Measurements from ENCODE around the gene PCID2. TPM values are rescaled to one million over a fixed set of nuclear protein-coding genes. Genes with fewer than 3 reads are reported as not detected.
"Not testable (repeated sequence)": the region's sequence is repeated elsewhere in the genome, so short reads cannot be mapped to it uniquely, and the experiment has no call there.

PCID2 gene
- 10 to 100 TPM; 68.2 to 74.7 TPM for total RNA-seq

DNA sequence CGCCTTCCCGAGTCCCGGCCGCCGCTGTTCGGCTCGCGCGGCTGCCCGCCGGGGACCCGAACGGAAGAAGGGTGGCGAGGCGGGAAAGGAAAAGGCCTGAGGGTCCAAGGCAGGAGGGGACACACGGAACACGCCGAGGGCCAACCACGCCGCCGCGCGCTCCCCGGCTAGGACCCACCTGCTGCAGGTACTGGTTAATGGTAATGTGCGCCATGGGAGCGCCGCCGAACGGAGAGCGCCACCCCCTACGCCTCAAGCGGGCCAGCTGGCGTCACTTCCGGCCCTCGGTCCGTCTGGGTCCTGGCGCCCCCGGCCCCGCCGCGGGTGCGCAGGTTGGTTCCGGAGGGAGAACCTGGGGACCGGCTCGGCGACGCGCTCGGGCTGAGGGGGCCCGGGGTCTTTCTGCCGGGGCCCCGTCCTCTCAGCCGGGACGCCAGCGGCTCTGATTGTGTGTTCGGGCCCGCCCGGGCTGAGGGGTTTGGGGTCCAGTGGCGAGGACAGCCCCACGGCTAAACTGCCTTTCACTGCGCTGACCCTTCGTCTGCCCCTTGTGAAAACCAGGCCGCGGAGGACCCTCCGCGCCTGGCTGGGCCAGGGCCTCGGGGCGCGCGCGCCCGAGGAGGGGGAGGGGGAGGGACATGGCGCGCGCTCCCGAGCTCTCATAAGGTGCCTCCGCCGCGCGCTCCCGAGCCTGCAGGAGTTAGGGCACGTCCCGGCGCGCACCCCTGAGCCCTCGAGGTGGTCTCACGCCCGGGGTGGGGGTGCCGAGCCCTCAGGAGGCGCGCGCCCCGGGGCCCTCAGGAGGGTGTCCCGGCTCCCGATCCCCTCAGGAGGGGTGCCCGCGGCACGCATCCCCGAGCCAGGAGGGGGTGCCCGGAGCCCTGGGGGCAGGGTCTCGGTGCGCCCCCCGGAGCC, at the start of gene PCID2:
TSS of gene PCID2 (minus strand) at position 249 of the 915 bp plus-strand sequence. CDS start at position 214, 35 bp downstream.
- ChIA-PET POLR2A (interaction anchor here (0.5 to 2.1 kb wide), 5 partner anchors 46 to 1028 kb away, joined by 3 to 11 read pairs (median 4); partner anchors contain the start of gene LAMP1), CTCF (interaction anchor here (1.0 kb wide), 1 partner anchor 24 kb away, joined by 3 read pairs; no protein-coding TSS in a partner anchor)

DNA sequence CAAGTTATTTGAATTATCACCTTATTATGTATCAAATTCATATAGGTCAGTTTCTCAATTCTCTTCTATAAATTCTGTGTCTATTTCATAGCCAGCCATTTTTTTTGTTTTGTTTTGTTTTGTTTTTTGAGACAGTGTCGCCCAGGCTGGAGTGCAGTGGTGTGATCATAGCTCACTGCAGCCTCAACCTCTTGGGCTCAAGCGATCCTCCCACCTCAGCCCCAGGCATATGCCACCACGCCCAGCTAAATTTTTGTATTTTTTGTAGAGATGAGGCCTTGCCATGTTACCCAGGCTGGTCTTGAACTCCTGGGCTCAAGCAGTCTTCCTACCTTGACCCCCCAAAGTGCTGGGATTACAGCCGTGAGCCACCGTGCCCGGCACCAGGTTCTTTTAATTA, 49.4 kb upstream of the PCID2 start:
- POLR2A ChIA-PET, CTCF ChIA-PET: not testable (repeated sequence)

DNA sequence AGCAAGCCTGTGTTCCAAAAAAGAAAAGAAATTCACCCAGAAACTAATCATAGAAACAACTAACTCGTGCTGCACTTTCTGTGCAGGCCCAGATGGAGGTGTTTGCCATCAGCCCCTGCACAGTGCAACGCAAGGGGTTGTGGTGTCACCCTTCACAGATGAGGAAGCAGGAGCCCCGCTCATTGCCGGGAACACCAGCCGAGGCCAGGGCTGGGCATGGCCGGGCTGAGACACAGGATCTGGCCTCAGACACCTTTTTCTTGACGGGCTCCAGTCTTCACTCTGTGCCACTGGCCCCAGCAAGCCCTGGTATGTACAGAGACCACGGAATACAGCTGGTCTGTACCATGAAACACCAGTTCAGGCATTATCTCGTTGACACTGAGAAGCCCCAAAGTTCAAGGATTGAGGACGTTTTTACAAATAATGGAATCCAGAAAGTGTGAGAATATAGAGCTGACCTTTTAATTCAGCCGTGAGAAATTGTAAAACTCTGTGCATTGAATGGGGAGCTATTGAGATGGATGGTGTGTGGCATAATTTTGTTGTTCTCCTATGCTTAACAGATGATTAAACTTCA, 44.1 kb upstream of the PCID2 start:
- POLR2A ChIA-PET = no interaction called here
- CTCF ChIA-PET = no interaction called here

DNA sequence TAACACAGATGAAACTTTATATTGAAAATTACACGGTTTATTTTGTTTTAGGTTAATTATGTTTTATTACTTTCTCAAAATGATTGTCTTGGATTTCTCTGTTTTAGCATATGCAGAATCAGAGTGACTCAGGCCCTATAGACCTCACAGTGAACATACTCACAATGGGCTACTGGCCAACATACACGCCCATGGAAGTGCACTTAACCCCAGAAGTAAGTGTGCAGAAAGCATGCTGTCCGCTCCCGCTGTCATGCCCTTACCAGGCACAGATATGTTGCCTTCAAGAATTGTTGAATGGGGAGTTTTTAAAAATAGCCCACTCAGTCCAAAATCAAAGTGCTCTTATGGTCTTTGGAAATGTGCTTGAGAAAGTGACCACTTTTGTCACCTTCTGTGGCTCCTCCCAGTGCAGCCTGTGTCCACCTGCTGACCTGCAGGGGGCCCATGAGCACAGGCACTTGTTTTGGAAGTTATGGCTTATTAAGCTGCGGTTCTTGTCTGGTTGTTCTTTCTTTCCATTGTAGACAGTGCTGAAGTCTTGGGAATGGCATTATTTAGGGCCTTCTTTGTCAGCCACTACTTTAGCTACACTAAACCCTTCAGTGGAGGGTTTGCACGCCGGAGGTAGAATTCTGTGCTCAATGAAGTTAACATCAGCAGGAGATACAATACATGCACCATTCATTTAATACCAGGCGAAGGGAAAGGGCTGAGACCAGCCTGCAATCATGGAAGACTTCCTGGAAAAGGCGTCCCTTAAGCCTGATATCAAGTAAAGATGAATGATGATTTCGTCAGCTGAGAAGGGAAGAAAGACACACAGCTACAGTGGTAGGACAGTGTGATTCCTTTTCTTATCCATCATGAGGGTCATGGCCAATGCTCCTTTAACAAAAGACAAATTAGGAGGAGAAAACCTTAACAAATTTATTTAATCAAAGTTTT, 37.7 kb upstream of the PCID2 start:
- POLR2A ChIA-PET = no interaction called here
- CTCF ChIA-PET = no interaction called here

DNA sequence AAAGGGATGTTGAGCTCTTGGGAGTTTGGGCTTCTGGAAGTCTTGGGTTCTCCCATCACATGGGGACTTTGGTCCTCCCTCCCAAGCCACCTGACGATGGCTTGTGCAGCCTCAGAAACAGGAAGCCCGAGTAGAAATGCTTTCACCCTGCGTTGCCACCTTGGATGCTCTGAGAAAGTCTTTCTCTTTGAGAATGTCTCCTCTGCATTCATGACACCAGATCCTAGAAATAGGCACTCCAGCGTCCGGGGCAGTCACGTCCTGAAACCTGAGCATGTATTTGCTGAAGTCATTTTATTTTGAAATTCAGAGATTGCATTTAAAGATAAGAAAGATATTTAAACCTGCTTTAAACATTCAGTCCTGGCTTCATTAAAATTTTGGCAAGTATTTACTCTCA, 35.4 kb upstream of the PCID2 start:
- ChIA-PET POLR2A (no interaction called here), CTCF (no interaction called here)

DNA sequence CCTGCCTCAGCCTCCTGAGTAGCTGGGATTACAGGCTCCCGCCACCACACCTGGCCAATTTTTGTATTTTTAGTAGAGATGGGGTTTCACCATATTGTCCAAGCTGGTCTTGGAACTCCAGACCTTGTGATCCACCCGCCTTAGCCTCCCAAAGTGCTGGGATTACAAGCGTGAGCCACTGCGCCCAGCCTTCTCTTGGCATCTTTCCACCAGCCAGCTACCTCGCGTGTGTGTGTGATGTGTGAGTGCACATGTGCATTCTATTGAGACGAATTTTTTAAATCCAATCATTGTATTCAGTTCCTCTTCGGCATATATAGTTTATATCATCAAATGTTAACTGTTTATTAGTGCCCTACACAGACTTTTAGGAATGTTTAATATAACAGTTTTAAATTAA, 33.2 kb upstream of the PCID2 start:
- CTCF ChIA-PET, POLR2A ChIA-PET: not testable (repeated sequence)

DNA sequence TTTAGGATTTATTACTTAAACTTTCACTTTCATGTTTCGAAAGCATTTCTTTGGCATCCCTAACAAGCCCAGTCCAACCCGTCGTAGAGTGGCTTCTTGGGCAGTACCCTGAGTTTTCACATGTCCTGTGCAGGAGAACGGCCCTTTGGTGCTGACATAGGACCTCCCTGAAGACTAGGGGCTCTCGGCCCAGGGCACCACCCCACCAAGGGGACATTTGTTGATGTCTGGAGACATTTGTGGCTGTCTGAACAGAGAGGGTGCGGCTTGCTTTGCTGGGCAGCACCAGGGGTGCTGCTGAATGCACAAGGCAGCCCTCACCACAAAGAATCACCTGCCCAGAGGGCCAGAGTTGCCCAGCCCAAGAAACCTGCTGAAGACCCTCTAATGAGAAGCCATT, 31.5 kb upstream of the PCID2 start:
- CTCF ChIA-PET = no interaction called here
- POLR2A ChIA-PET = no interaction called here

DNA sequence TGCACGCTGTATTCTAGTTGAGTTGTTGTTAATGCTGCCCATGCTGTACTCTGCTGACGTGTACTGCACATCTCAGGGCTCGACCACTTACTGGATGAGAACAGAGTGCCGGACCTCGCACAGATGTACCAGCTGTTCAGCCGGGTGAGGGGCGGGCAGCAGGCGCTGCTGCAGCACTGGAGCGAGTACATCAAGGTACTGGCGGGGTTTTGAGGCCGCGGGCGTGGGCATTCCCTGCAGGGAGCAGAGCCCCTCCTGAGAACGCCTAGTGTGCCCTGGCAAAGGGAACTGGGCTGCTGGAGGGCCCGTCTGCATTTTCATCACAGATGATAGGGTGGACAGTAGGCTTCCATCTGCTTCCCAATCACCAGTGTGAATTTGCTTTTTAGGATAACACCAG, 30.9 kb upstream of the PCID2 start:
- CTCF ChIA-PET = no interaction called here
- POLR2A ChIA-PET = no interaction called here

DNA sequence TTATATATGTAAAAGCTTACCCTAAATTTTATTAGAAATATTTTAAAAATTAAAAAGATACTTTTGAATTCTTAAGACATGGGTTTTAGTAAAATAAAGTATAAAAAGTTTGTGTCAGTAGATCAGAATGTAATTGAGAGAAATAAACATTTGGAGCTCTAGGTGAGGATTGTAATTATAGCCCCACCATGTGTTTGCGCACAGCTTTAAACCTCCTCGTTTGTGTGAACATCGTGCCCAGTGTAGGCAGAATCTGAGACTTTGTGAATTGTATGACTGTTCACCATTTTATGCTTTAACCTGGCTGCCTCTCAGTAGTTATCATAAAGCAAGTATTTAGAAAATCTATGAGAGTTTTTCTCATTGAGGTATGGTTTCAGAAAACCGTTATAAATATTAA, 30.1 kb upstream of the PCID2 start:
- CTCF ChIA-PET = no interaction called here
- POLR2A ChIA-PET = interaction anchor here (0.7 kb wide), 1 partner anchor 13 kb away, joined by 3 read pairs; no protein-coding TSS in a partner anchor

DNA sequence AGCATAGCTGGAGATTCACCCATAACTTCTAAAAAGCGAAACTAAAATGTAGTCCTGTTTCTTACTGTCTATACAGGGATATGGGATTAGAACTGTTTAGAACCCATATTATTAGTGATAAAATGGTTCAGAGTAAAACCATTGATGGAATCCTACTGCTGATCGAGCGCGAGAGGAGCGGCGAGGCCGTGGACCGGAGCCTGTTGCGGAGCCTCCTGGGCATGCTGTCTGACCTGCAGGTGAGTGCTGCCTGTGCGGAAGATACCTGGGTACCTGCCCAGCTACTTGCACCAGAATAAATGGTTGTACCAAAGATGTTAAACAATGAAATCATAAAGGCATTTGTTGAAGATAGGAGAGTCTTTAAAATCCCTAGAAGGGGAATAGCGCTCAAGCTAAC, 24.6 kb upstream of the PCID2 start:
- CTCF ChIA-PET = no interaction called here
- POLR2A ChIA-PET = no interaction called here

DNA sequence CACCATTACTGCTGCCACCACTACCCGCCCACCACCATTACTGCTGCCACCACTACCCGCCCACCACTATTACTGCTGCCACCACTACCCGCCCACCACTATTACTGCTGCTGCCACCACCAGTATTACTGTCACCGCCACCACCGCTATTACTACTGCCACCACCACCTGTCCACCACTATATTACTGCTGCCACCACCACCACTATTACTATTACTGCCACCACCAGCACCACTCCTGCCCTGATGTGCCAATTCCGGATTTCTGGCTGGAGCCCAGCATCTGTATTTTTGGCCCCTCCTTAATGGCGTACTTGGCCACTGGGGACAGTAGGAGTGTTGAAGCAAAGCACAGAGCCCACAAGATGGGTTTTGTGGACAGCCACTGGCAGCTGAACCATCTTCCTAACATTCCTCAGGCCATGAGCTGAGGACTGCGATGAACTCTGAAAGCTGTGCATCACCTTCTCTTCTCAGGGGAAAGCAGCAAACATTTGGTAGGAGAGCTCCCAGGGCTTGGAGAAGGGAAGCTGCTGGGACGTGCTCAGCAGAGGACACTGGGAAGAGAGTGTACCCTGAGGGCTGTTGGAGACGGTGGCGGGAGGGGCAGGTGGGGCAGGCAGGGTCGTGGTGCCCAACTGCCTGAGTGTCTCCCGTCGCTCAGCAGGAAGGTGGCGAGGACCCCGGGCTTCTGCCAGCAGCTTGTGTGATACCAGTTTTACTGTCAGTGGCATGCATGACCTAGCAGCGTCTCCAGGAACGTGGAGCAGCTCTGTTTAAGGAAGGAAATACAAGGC, 23.9 kb upstream of the PCID2 start:
- ChIA-PET CTCF (no interaction called here), POLR2A (no interaction called here)

DNA sequence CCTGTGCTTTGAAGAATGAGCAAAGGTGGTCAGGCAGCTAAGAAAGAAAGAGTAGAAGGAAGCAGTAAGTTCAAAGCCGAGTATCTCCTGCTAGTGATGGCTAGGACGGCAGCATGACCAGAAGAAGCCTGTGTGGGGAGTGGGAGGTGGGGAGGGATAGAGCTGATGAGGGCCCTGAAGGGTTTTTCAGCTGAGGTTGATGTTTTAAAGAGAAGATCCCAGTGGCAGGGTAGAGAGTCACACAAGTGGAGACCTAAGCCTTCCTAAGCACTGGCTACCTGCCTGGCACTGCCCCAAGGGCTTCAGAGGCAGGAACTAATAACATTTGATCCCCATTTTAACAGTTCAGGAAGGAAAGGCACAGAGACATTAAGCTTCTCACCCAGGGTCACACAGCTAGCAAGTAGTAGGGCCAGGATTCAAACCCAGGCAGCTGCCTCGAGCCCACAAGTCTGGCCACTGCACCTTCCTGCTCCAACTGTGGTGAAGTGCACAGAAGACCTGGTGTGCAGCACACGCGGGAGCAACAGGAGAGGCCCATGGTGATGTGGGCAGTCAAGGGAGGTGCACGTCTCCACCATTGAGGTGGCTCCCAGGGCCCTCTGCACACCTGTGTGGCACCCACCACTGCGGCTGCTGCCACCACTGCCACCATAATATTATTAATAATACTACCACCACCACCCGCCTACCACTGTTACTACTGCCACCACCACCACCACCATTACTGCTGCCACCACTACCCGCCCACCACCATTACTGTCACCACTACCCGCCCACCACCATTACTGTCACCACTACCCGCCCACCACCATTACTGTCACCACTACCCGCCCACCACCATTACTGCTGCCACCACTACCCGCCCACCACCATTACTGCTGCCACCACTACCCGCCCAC, 23.1 kb upstream of the PCID2 start:
- POLR2A ChIA-PET = no interaction called here
- CTCF ChIA-PET = no interaction called here

DNA sequence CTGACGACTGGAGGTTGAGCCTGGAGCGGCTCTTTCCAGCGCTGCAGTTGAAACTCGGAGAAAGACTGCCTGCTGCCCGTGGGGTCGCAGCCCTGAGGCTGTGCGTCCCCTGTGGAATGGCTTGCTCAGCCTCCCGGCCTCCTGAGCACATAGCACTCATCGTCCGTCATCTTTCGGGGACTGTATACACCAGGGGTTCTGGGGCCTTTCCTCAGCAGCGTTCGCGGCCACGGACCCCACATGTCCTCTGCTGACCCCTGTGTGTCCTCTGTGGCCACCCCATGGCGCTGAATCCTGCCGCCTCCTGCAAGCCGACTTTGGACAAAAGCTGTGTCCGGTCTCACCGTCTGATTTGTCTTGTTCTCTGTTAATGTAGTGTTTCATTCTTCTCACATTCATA, 21.3 kb upstream of the PCID2 start:
- CTCF ChIA-PET = no interaction called here
- POLR2A ChIA-PET = no interaction called here

DNA sequence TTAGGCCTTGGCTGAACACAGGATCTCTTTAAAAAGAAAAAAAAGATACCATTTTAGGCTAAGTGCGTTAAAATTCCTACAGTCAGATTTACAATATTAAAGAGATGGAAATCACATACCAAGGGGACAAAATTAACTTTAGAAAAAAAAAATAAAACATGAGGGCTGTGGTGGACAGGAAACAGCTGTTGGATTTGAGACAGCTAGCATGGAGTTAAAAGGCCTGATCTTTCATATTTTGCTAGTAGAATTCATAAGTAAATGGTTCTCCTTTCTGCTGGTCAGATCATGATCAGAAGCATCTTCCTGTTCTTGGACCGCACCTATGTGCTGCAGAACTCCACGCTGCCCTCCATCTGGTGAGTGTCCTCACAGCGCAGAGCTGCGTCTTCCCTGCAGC, 20.7 kb upstream of the PCID2 start:
- ChIA-PET CTCF (no interaction called here), POLR2A (no interaction called here)

DNA sequence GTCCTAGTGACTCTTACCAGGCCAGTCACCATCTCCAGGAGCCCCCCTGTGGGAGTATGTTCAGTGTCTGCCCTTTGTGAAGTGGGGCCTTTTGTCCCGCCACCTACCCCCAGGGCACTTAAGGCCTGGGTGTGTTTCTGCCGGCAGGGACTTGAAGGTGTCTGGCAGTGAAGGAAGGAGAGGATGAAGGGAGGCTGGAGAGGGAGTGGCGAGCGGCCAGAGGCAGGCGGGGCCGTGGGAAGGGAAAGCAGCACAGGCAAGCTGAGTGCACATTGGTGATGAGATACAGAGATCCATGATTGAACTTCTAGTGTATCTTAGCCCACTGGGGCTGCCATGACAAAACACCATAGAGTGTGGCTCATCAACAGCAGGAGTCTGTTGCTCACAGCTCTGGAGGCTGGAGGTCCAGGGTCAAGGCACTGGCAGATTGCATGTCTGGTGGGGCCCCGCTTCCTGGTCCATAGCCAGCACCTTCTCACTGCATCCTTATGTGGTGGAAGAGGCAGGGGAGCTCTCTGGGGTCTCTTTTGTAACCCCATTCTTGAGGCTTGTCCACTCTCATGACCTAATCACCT, 18.5 kb upstream of the PCID2 start:
- ChIA-PET POLR2A (no interaction called here), CTCF (no interaction called here)

DNA sequence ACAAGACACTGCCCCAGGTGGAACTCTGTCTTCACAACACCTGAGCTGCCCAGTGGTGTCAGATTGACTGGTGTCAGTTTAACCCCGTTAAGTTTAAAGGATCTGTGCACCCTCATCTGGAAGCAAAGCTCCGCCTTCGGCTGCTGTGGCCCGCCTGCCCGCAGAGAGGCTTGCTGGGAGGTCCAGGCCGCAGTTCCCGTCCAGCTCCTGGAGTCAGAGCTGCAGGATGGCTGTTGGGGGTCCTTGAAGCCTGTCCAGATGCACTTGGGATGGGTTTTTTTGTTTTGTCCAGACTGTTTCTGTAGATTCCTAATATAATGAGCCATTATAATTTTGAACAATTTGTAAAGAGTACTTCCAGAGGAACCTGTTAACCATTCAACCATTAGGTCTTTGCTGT, 17.0 kb upstream of the PCID2 start:
- ChIA-PET CTCF (no interaction called here), POLR2A (interaction anchor here (0.5 kb wide), 1 partner anchor 13 kb away, joined by 3 read pairs; no protein-coding TSS in a partner anchor)

DNA sequence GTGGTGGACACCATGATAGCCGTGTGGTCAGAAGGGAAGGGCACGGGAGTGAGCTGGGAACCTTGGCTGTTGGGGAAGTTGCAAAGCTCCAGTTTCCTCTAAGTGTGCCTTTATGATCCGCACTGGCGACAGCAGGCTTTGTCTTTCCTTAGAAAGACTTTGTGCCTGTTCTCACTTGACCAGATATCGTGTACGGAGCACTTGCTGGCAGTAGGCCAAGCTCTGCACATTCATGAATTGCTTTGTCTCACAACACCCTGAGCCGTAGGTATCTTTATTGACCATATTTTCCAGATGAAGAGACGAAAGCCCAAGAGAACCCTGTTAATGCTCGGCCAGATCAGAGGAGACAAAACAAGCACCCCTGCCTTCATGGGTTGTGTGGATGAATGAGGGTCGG, 16.0 kb upstream of the PCID2 start:
- ChIA-PET POLR2A (no interaction called here), CTCF (no interaction called here)

DNA sequence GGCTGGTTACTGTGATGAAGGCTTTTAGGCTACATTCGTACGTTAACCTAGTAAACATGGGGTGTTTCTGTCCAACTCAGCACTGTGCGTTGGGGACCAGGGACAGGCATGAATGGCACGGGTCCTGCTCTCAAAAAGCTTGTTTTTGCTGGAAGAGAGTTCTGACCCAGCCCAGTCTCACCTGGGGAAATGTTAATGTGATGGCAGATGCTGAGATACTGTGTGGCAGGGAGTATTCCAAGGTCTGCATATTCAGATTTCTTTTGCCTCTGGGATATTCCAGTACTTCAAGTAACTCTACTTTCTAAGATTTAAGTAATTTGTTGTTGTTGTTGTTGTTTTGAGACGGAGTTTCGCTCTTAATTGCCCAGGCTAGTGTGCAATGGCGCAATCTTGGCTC, 14.6 kb upstream of the PCID2 start:
- ChIA-PET POLR2A (no interaction called here), CTCF (no interaction called here)
